ENCODE data around the gene CD22. TPM values are rescaled to one million over a fixed set of nuclear protein-coding genes. Genes with fewer than 3 reads are reported as not detected.

CD22 gene
- polyA plus RNA-seq, 1 donor (not counting 4 experiments of a cell fraction or from before 2014, with no cell fraction given), result 0.26 TPM

DNA sequence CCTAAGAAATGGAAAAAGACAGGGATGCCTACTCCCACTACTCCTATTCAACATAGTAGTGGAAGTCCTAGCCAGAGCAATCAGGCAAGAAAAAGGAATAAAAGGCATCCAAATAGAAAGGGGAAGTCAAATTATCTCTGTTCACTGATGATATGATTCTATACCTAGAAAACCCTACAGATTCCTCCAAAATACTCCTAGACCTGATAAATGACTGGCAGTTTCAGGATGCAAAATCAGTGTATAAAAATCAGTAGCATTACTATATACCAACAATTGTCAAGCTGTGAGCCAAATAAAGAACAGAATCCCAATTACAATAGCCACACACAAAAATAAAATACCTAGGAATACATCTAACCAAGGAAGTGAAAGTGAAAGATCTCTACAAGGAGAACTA lies 40.5 kb downstream of the CD22 start:
- no peaks in the 10 kb centered on the region for H4K20me1 ChIP-seq (ENCODE audit: control insufficient read depth, extremely low read depth, insufficient read depth, low read length)
- H3K4me2 ChIP-seq (ENCODE audit: control insufficient read depth, extremely low read depth, insufficient read depth, low read depth, low read length), result no peak overlapping the region
- H3K27me3 ChIP-seq (ENCODE audit: control insufficient read depth, extremely low read depth, insufficient read depth, low read length), result no peaks in the 10 kb centered on the region
- no peaks in the 10 kb centered on the region for H3K79me2 ChIP-seq (ENCODE audit: control insufficient read depth, insufficient read depth, low read length)
- H3K9ac ChIP-seq (ENCODE audit: control insufficient read depth, extremely low read depth, insufficient read depth, low read length), result no peak overlapping the region
- H3K4me1 ChIP-seq (ENCODE audit: control insufficient read depth, extremely low read depth, insufficient read depth, low read length), result no peaks in the 10 kb centered on the region
- H3K27ac ChIP-seq (ENCODE audit: control insufficient read depth, insufficient read depth, low read length), result no peak overlapping the region
- H3K36me3 ChIP-seq (ENCODE audit: control insufficient read depth in 2 of 2, extremely low read depth in 1 of 2, insufficient read depth in 2 of 2, low read length in 2 of 2), result no peaks in the 10 kb centered on the region
- dilution Hi-C loops (cut with MboI; ENCODE audit: extremely low pct_ligation_motif_present, low sequenced_read_pairs), result no loop called here
- H3K9me3 ChIP-seq (ENCODE audit: control insufficient read depth, low read depth, low read length), result no peaks in the 10 kb centered on the region
- no peak overlapping the region for H2AFZ ChIP-seq (ENCODE audit: control insufficient read depth, low read length)
- TF ChIP-seq EZH2 (IDR thresholded peaks at IDR 0.05; ENCODE audit: low read length) (no peak), CTCF (optimal IDR thresholded peaks at IDR 0.05 in 1 of 3, IDR thresholded peaks at IDR 0.05 in 1 of 3, conservative IDR thresholded peaks at IDR 0.05 in 1 of 3; ENCODE audit: extremely low read depth in 1 of 3, insufficient read depth in 2 of 3, low read length in 3 of 3) (no peak)
- FAIRE-seq, result no peak
- no peak for DNase-seq (ENCODE audit: low read depth, low spot score)
- H3K4me3 ChIP-seq (ENCODE audit: control insufficient read depth in 2 of 3, extremely low read depth in 1 of 3, insufficient read depth in 2 of 3, low read depth in 1 of 3, low read length in 3 of 3), result no peak overlapping the region
- no peaks in the 10 kb centered on the region for H3K9me1 ChIP-seq (ENCODE audit: control insufficient read depth, extremely low read depth, insufficient read depth, low read length)

GRCh38 chr19:35370722-35371121 lies 41.7 kb downstream of the CD22 start, which contains the start of gene GPR42:
TSS of gene GPR42 (plus strand) at chr19:35371068. CDS start at chr19:35371360, 292 bp downstream.
- no peak within 1 kb of the TSS for H3K27ac ChIP-seq (ENCODE audit: control insufficient read depth, insufficient read depth, low read length)
- FAIRE-seq, result no peak
- H3K4me2 ChIP-seq (ENCODE audit: control insufficient read depth, extremely low read depth, insufficient read depth, low read depth, low read length), result no peak within 1 kb of the TSS
- DNase-seq (ENCODE audit: low read depth, low spot score), result no peak
- H3K9me3 ChIP-seq (ENCODE audit: control insufficient read depth, low read depth, low read length), result no peaks in the 10 kb centered on the region
- H3K79me2 ChIP-seq (ENCODE audit: control insufficient read depth, insufficient read depth, low read length), result no peaks in the 10 kb centered on the region
- no peaks in the 10 kb centered on the region for H3K4me1 ChIP-seq (ENCODE audit: control insufficient read depth, extremely low read depth, insufficient read depth, low read length)
- H3K27me3 ChIP-seq (ENCODE audit: control insufficient read depth, extremely low read depth, insufficient read depth, low read length), result no peaks in the 10 kb centered on the region
- H3K36me3 ChIP-seq (ENCODE audit: control insufficient read depth in 2 of 2, extremely low read depth in 1 of 2, insufficient read depth in 2 of 2, low read length in 2 of 2), result no peaks in the 10 kb centered on the region
- TF ChIP-seq EZH2 (IDR thresholded peaks at IDR 0.05; ENCODE audit: low read length) (no peak), CTCF (optimal IDR thresholded peaks at IDR 0.05 in 1 of 3, IDR thresholded peaks at IDR 0.05 in 1 of 3, conservative IDR thresholded peaks at IDR 0.05 in 1 of 3; ENCODE audit: extremely low read depth in 1 of 3, insufficient read depth in 2 of 3, low read length in 3 of 3) (no peak)
- no peak within 1 kb of the TSS for H3K4me3 ChIP-seq (ENCODE audit: control insufficient read depth in 2 of 3, extremely low read depth in 1 of 3, insufficient read depth in 2 of 3, low read depth in 1 of 3, low read length in 3 of 3)
- H3K9ac ChIP-seq (ENCODE audit: control insufficient read depth, extremely low read depth, insufficient read depth, low read length), result no peak within 1 kb of the TSS
- H2AFZ ChIP-seq (ENCODE audit: control insufficient read depth, low read length), result no peak within 1 kb of the TSS
- H3K9me1 ChIP-seq (ENCODE audit: control insufficient read depth, extremely low read depth, insufficient read depth, low read length), result no peaks in the 10 kb centered on the region
- no peaks in the 10 kb centered on the region for H4K20me1 ChIP-seq (ENCODE audit: control insufficient read depth, extremely low read depth, insufficient read depth, low read length)
- dilution Hi-C loops (cut with MboI; ENCODE audit: extremely low pct_ligation_motif_present, low sequenced_read_pairs), result no loop called here

Data from keratinocyte (primary cell).